BE2C (cell line): ENCODE data around the gene TST.

Source experiments
- DNase-seq: peaks from one replicate; pipeline ENCODE4 v3.0.0-alpha.2; 2020
- H3K27me3 ChIP-seq: fragments of 250-450 bp; sonication (Bioruptor Pico); 2 replicates; pipeline ENCODE4 v1.5.1; 2020; ENCODE audit warnings: mild to moderate bottlenecking
- H3K36me3 ChIP-seq: fragments of 250-450 bp; sonication (Bioruptor Pico); 2 replicates; pipeline ENCODE4 v1.5.1; 2020; ENCODE audit warnings: mild to moderate bottlenecking
- H3K4me1 ChIP-seq: fragments of 250-450 bp; sonication (Bioruptor Pico); 2 replicates; pipeline ENCODE4 v1.5.1; 2020
- H3K4me3 ChIP-seq: 2 replicates; pipeline ENCODE4 v1.5.1; 2011; ENCODE audit warnings: low read depth, low read length
- H3K9me3 ChIP-seq: fragments of 250-450 bp; sonication (Bioruptor Pico); 2 replicates; pipeline ENCODE4 v1.5.1; 2020
- CTCF ChIP-seq: IDR thresholded peaks from 2 replicates; pipeline ENCODE4 v1.5.1; 2012; ENCODE audit warnings: mild to moderate bottlenecking, low read depth, low read length

The TST gene

GRCh38 chr22:37050913-37051312 lies 31.7 kb upstream of the TST start:
- no peak for DNase-seq
- Histone ChIP-seq H3K4me3 (no peak overlapping the region), H3K27me3 (no peaks in the 10 kb centered on the region), H3K4me1 (peaks cover 5% of the 10 kb centered on the region), H3K9me3 (no peaks in the 10 kb centered on the region), H3K36me3 (no peaks in the 10 kb centered on the region; the same call in 1 of the 2 replicates)
- no peak for TF ChIP-seq CTCF

GRCh38 chr22:37049224-37049623 lies 30.0 kb upstream of the TST start:
- no peaks in the 10 kb centered on the region for H3K27me3 ChIP-seq
- no peak overlapping the region for H3K4me3 ChIP-seq
- peaks cover 5% of the 10 kb centered on the region for H3K4me1 ChIP-seq
- H3K36me3 ChIP-seq, result no peaks in the 10 kb centered on the region; the same call in 1 of the 2 replicates
- no peak for TF ChIP-seq CTCF
- no peak for DNase-seq
- H3K9me3 ChIP-seq, result no peaks in the 10 kb centered on the region

- DNase-seq, result no peak
- no peaks in the 10 kb centered on the region for H3K9me3 ChIP-seq
- no peaks in the 10 kb centered on the region for H3K27me3 ChIP-seq
- TF ChIP-seq CTCF, result no peak
- H3K36me3 ChIP-seq, result no peaks in the 10 kb centered on the region; the same call in 1 of the 2 replicates
- H3K4me3 ChIP-seq, result no peak overlapping the region
- H3K4me1 ChIP-seq, result peaks cover 4% of the 10 kb centered on the region
These were observed 28.9 kb upstream of the TST start for GRCh38 chr22:37048133-37048532.

GRCh38 chr22:37047006-37047405 lies 27.8 kb upstream of the TST start:
- H3K4me1 ChIP-seq, result peaks cover 4% of the 10 kb centered on the region
- H3K36me3 ChIP-seq, result no peaks in the 10 kb centered on the region
- no peaks in the 10 kb centered on the region for H3K27me3 ChIP-seq
- no peaks in the 10 kb centered on the region for H3K9me3 ChIP-seq
- TF ChIP-seq CTCF, result no peak
- no peak for DNase-seq
- no peak overlapping the region for H3K4me3 ChIP-seq

- no peak for TF ChIP-seq CTCF
- Histone ChIP-seq H3K9me3 (no peaks in the 10 kb centered on the region), H3K4me1 (peaks cover 4% of the 10 kb centered on the region), H3K36me3 (no peaks in the 10 kb centered on the region), H3K4me3 (no peak overlapping the region), H3K27me3 (no peaks in the 10 kb centered on the region)
- no peak for DNase-seq
These were observed 27.3 kb upstream of the TST start for GRCh38 chr22:37046589-37046988.

GRCh38 chr22:37045958-37046357 lies 26.7 kb upstream of the TST start:
- H3K36me3 ChIP-seq, result no peaks in the 10 kb centered on the region
- DNase-seq, result no peak
- no peak overlapping the region for H3K4me3 ChIP-seq

More at GRCh38 chr22:37045958-37046357, 26.7 kb upstream of the TST start:
- TF ChIP-seq CTCF, result peak; percentile 76
- peaks cover 4% of the 10 kb centered on the region for H3K4me1 ChIP-seq
- H3K27me3 ChIP-seq, result no peaks in the 10 kb centered on the region
- no peaks in the 10 kb centered on the region for H3K9me3 ChIP-seq
